GM12864 (cell line): ENCODE data around the gene CD40.

Experiments
- DNase-seq: peaks from one replicate; pipeline ENCODE4 v3.0.0-alpha.2; 2011; ENCODE audit warnings: low read depth
- H3K4me3 ChIP-seq: 2 replicates; pipeline ENCODE4 v1.5.1; 2011; ENCODE audit warnings: mild to moderate bottlenecking, low read depth, low read length, control low read depth
- CTCF ChIP-seq: IDR thresholded peaks from 2 replicates; pipeline ENCODE4 v1.5.1; 2011; ENCODE audit warnings: low read depth, mild to moderate bottlenecking, moderate library complexity, low read length, control low read depth, inconsistent platforms; ENCODE audit errors: missing control alignments

The CD40 gene

GRCh38 chr20:46148313-46149208 lies 30.4 kb downstream of the CD40 start:
- no peak for DNase-seq
- TF ChIP-seq CTCF = no peak

GRCh38 chr20:46150943-46151342 lies 32.8 kb downstream of the CD40 start:
- DNase-seq = no peak
- no peak overlapping the region for H3K4me3 ChIP-seq
- TF ChIP-seq CTCF = no peak

More at GRCh38 chr20:46148313-46149208, 30.4 kb downstream of the CD40 start:
- no peak overlapping the region for H3K4me3 ChIP-seq

GRCh38 chr20:46151936-46152335 lies 33.8 kb downstream of the CD40 start:
- no peak overlapping the region for H3K4me3 ChIP-seq
- peak; percentile 72 for TF ChIP-seq CTCF
- DNase-seq = no peak

- DNase-seq = no peak
- TF ChIP-seq CTCF = no peak
These were observed 34.9 kb downstream of the CD40 start for GRCh38 chr20:46152824-46153586.

GRCh38 chr20:46154305-46154704 lies 36.2 kb downstream of the CD40 start:
- H3K4me3 ChIP-seq = no peak overlapping the region
- no peak for TF ChIP-seq CTCF
- DNase-seq = no peak

More at GRCh38 chr20:46152824-46153586, 34.9 kb downstream of the CD40 start:
- no peak overlapping the region for H3K4me3 ChIP-seq

GRCh38 chr20:46154796-46155195 lies 36.7 kb downstream of the CD40 start:
- no peak for DNase-seq
- no peak for TF ChIP-seq CTCF
- H3K4me3 ChIP-seq = no peak overlapping the region

GRCh38 chr20:46156065-46156464 lies 38.0 kb downstream of the CD40 start:
- no peak for DNase-seq
- TF ChIP-seq CTCF = no peak
- H3K4me3 ChIP-seq = no peak overlapping the region
